Activated CD8-positive, alpha-beta memory T cell treated with anti-CD3 and anti-CD28 coated beads for 36 hours (primary cell): ENCODE results near the gene GSTM5. TPM values are rescaled to one million over a fixed set of nuclear protein-coding genes. Genes with fewer than 3 reads are reported as not detected.
"Not testable (repeated sequence)": the region's sequence is repeated elsewhere in the genome, so short reads cannot be mapped to it uniquely, and the experiment has no call there.

ENCODE experiments used
- CTCF ChIA-PET: fragments of 350-600 bp; sonication (Branson Sonifier 250); formaldehyde crosslinking; loops from one replicate; lab custom pipeline; 2021; ENCODE audit warnings: antibody characterized with exemption; lab: Charles Lee
- POLR2A ChIA-PET: fragments of 350-600 bp; sonication (Branson Sonifier 250); formaldehyde crosslinking; loops from one replicate; lab custom pipeline; 2021; ENCODE audit warnings: antibody characterized with exemption; lab: Charles Lee
- total RNA-seq, 2 experiments: library from RNA; stranded (reverse); gene quantifications; one replicate each; pipeline ENCODE4 v1.2.3, GENCODE V29; 2021

The GSTM5 gene
- total RNA-seq, 2 experiments from 2014 or later, result not detected

- CTCF ChIA-PET, result not testable (repeated sequence)
These were observed 44.3 kb downstream of the GSTM5 start for GRCh38 chr1:109756325-109756724.

GRCh38 chr1:109756848-109757521, 44.9 kb downstream of the GSTM5 start:
- POLR2A ChIA-PET, result no interaction called here

More at GRCh38 chr1:109756325-109756724, 44.3 kb downstream of the GSTM5 start:
- POLR2A ChIA-PET, result not testable (repeated sequence)

GRCh38 chr1:109757936-109758786, 46.1 kb downstream of the GSTM5 start:
- POLR2A ChIA-PET, result no interaction called here
- CTCF ChIA-PET, result no interaction called here

More at GRCh38 chr1:109756848-109757521, 44.9 kb downstream of the GSTM5 start:
- CTCF ChIA-PET, result no interaction called here

GRCh38 chr1:109759513-109760334, 47.7 kb downstream of the GSTM5 start:
- ChIA-PET CTCF (interaction anchor here (0.7 to 1.0 kb wide), 2 partner anchors 225 to 392 kb away, joined by 3 to 4 read pairs; partner anchors contain the start of gene AHCYL1), POLR2A (no interaction called here)

GRCh38 chr1:109760581-109761226, 48.7 kb downstream of the GSTM5 start:
- CTCF ChIA-PET, result no interaction called here
- POLR2A ChIA-PET, result no interaction called here

- ChIA-PET CTCF (interaction anchor here (0.6 kb wide), 1 partner anchor 22 kb away, joined by 3 read pairs; no protein-coding TSS in a partner anchor), POLR2A (no interaction called here)
These were observed 49.4 kb downstream of the GSTM5 start for GRCh38 chr1:109761227-109762038.

GRCh38 chr1:109762039-109762585, 50.1 kb downstream of the GSTM5 start:
- ChIA-PET POLR2A (no interaction called here), CTCF (interaction anchor here (0.6 kb wide), 1 partner anchor 23 kb away, joined by 3 read pairs; no protein-coding TSS in a partner anchor)

- CTCF ChIA-PET, result interaction anchor here (0.9 kb wide), 1 partner anchor 106 kb away, joined by 3 read pairs; no protein-coding TSS in a partner anchor
- POLR2A ChIA-PET, result no interaction called here
These were observed 51.0 kb downstream of the GSTM5 start for GRCh38 chr1:109762821-109763645.

GRCh38 chr1:109763646-109764415, 51.8 kb downstream of the GSTM5 start, which contains the start of gene EPS8L3:
EPS8L3 (minus strand) TSS chr1:109763923; CDS start chr1:109761749, 2,174 bp downstream.
- POLR2A ChIA-PET, result no interaction called here
- CTCF ChIA-PET, result interaction anchor here (0.9 to 1.5 kb wide), 2 partner anchors 9 to 107 kb away, joined by 3 to 4 read pairs; no protein-coding TSS in a partner anchor

- POLR2A ChIA-PET, result interaction anchor here (0.5 kb wide), 1 partner anchor 649 kb away, joined by 3 read pairs; no protein-coding TSS in a partner anchor
- CTCF ChIA-PET, result interaction anchor here (1.5 kb wide), 1 partner anchor 8 kb away, joined by 4 read pairs; no protein-coding TSS in a partner anchor
These were observed 52.8 kb downstream of the GSTM5 start for GRCh38 chr1:109764561-109765482.

- ChIA-PET CTCF (interaction anchor here (1.5 kb wide), 1 partner anchor 8 kb away, joined by 4 read pairs; no protein-coding TSS in a partner anchor), POLR2A (no interaction called here)
These were observed 53.4 kb downstream of the GSTM5 start for GRCh38 chr1:109765483-109765815.

GRCh38 chr1:109765896-109766615, 54.0 kb downstream of the GSTM5 start:
- ChIA-PET CTCF (no interaction called here), POLR2A (no interaction called here)

GRCh38 chr1:109766991-109767636, 55.1 kb downstream of the GSTM5 start:
- POLR2A ChIA-PET, CTCF ChIA-PET: not testable (repeated sequence)
